ENCODE data around the gene PPIF.

Gene PPIF

GRCh38 chr10:79386637-79387465 lies 39.6 kb downstream of the PPIF start:
- Histone ChIP-seq H3K27me3 (replicated peaks in 2 of 5; ENCODE audit: control insufficient read depth in 4 of 5, insufficient read depth in 5 of 5, low read length in 4 of 5) (no peaks in the 10 kb centered on the region), H3K36me3 (ENCODE audit: control insufficient read depth in 4 of 4, insufficient read depth in 4 of 4, low read length in 3 of 4) (no peaks in the 10 kb centered on the region), H3K9me3 (ENCODE audit: control extremely low read depth in 1 of 5, control insufficient read depth in 4 of 5, insufficient read depth in 2 of 5, low read depth in 1 of 5, low read length in 4 of 5) (no peaks in the 10 kb centered on the region), H3K4me1 (ENCODE audit: control extremely low read depth in 1 of 4, control insufficient read depth in 4 of 4, insufficient read depth in 4 of 4, low read length in 3 of 4) (peaks cover 3 to 12% (median 11%) of the 10 kb centered on the region in 4 experiments), H3K27ac (ENCODE audit: insufficient read depth in 1 of 2, low read depth in 1 of 2, low read length in 2 of 2, poor library complexity in 1 of 2, severe bottlenecking in 2 of 2) (no peak overlapping the region), H3K4me3 (ENCODE audit: control insufficient read depth in 1 of 7, extremely low read depth in 1 of 7, insufficient read depth in 4 of 7, low read depth in 2 of 7, low read length in 6 of 7) (no peak overlapping the region)
- CTCF ChIA-PET, result interaction anchor here (1.1 to 2.0 kb wide), 2 partner anchors 7 to 11 kb away, joined by 4 to 6 read pairs; no protein-coding TSS in a partner anchor
- POLR2A ChIA-PET, result no interaction called here
- DNase-seq, result no peak
- WGBS (ENCODE audit: insufficient coverage), result 86% methylated on average over 20 of the region's 24 CpGs

DNA sequence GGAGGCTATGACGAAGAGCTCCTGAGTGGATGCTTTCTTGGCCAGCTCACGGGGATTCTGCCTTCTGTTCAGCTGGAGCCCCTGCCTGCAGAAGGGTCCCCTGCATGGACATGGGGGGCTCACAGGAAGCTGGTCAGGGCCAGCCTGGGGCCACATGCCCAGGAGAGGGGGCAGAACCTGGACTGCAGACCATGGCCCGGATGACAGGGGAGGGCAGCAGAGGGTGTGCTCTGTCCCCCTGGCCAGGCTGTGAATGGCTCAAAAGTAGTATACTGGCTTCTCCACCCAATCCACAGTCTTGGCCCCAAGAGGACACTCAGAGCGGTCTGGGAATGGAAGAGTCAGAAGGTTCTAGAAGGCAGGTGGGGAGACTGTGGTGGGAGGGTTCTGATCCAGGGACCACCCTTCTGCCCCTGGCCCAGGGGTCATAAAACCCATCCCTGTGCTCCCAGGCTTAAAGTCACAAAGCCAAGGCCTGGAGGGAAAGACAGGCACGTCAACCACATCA lies 40.3 kb downstream of the PPIF start:
- peaks cover 3 to 12% (median 11%) of the 10 kb centered on the region in 4 experiments for H3K4me1 ChIP-seq (ENCODE audit: control extremely low read depth in 1 of 4, control insufficient read depth in 4 of 4, insufficient read depth in 4 of 4, low read length in 3 of 4)
- H3K4me3 ChIP-seq (ENCODE audit: control insufficient read depth in 1 of 7, extremely low read depth in 1 of 7, insufficient read depth in 4 of 7, low read depth in 2 of 7, low read length in 6 of 7), result no peak overlapping the region
- 98% methylated on average over 4 of the region's 5 CpGs for WGBS (ENCODE audit: insufficient coverage)
- no peaks in the 10 kb centered on the region for H3K36me3 ChIP-seq (ENCODE audit: control insufficient read depth in 4 of 4, insufficient read depth in 4 of 4, low read length in 3 of 4)
- no peak overlapping the region for H3K27ac ChIP-seq (ENCODE audit: insufficient read depth in 1 of 2, low read depth in 1 of 2, low read length in 2 of 2, poor library complexity in 1 of 2, severe bottlenecking in 2 of 2)
- H3K9me3 ChIP-seq (ENCODE audit: control extremely low read depth in 1 of 5, control insufficient read depth in 4 of 5, insufficient read depth in 2 of 5, low read depth in 1 of 5, low read length in 4 of 5), result no peaks in the 10 kb centered on the region
- POLR2A ChIA-PET, result no interaction called here
- no peaks in the 10 kb centered on the region for H3K27me3 ChIP-seq (replicated peaks in 2 of 5; ENCODE audit: control insufficient read depth in 4 of 5, insufficient read depth in 5 of 5, low read length in 4 of 5)
- CTCF ChIA-PET, result interaction anchor here (1.1 to 3.0 kb wide), 3 partner anchors 8 to 12 kb away, joined by 4 to 19 read pairs (median 6); no protein-coding TSS in a partner anchor
- no peak for DNase-seq

DNA sequence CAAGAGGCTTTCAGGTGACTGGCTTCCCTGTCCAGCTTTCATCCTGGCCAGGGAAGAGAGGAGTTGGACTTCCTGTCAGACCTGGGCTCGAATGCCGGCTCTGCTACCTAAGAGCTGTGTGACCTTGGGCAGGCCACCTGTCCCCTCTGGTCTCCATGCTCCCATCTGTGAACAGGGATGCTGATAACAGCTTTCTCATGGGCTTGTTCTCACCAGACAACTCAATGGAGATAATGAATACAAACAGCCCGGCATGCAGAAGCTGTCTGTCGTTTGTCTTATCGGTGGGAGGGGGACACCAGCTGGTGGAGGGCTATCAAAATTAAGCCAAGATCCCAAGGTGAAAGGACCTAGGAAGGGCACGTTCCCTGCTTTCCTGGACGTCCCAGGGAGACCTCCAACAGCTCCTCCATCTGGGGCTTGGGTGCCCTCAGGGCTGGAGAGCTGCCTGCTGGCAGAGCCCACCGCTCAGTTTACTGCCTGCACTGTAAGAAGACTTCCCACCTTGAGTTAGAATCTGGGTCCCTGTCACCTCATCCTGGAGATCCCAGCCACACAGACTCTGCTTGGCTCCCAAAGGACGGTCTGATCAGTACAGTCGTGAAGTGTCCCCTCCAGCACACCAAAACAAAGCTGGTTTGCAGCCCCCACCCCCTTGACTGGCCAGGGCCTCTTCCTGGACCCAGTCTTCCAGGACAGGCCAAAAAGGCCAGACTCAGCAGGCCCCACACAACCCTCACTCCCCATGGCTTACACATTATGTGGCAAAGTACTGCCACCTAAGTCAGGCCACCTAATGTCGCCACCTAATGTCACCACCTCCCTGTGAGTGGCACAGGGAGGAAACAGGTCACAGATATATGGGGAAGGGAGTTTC lies 40.9 kb downstream of the PPIF start:
- ChIA-PET POLR2A (no interaction called here), CTCF (interaction anchor here (1.1 to 3.8 kb wide), 6 partner anchors 8 to 107 kb away, joined by 3 to 21 read pairs (median 5); no protein-coding TSS in a partner anchor)
- H3K4me1 ChIP-seq (ENCODE audit: control extremely low read depth in 1 of 4, control insufficient read depth in 4 of 4, insufficient read depth in 4 of 4, low read length in 3 of 4), result peaks cover 3 to 12% (median 11%) of the 10 kb centered on the region in 4 experiments
- H3K4me3 ChIP-seq (ENCODE audit: control insufficient read depth in 1 of 7, extremely low read depth in 1 of 7, insufficient read depth in 4 of 7, low read depth in 2 of 7, low read length in 6 of 7), result no peak overlapping the region
- H3K27me3 ChIP-seq (replicated peaks in 2 of 5; ENCODE audit: control insufficient read depth in 4 of 5, insufficient read depth in 5 of 5, low read length in 4 of 5), result no peaks in the 10 kb centered on the region
- no peaks in the 10 kb centered on the region for H3K36me3 ChIP-seq (ENCODE audit: control insufficient read depth in 4 of 4, insufficient read depth in 4 of 4, low read length in 3 of 4)
- 100% methylated on average over 9 of the region's 11 CpGs for WGBS (ENCODE audit: insufficient coverage)
- H3K9me3 ChIP-seq (ENCODE audit: control extremely low read depth in 1 of 5, control insufficient read depth in 4 of 5, insufficient read depth in 2 of 5, low read depth in 1 of 5, low read length in 4 of 5), result no peaks in the 10 kb centered on the region
- DNase-seq, result no peak
- H3K27ac ChIP-seq (ENCODE audit: insufficient read depth in 1 of 2, low read depth in 1 of 2, low read length in 2 of 2, poor library complexity in 1 of 2, severe bottlenecking in 2 of 2), result no peak overlapping the region

GRCh38 chr10:79390057-79390456 lies 42.8 kb downstream of the PPIF start:
- POLR2A ChIA-PET, result interaction anchor here (1.4 kb wide), 1 partner anchor 55 kb away, joined by 3 read pairs; no protein-coding TSS in a partner anchor
- H3K27ac ChIP-seq (ENCODE audit: insufficient read depth in 1 of 2, low read depth in 1 of 2, low read length in 2 of 2, poor library complexity in 1 of 2, severe bottlenecking in 2 of 2), result no peak overlapping the region
- 100% methylated on average over 1 of the region's 2 CpGs for WGBS (ENCODE audit: insufficient coverage)

DNA sequence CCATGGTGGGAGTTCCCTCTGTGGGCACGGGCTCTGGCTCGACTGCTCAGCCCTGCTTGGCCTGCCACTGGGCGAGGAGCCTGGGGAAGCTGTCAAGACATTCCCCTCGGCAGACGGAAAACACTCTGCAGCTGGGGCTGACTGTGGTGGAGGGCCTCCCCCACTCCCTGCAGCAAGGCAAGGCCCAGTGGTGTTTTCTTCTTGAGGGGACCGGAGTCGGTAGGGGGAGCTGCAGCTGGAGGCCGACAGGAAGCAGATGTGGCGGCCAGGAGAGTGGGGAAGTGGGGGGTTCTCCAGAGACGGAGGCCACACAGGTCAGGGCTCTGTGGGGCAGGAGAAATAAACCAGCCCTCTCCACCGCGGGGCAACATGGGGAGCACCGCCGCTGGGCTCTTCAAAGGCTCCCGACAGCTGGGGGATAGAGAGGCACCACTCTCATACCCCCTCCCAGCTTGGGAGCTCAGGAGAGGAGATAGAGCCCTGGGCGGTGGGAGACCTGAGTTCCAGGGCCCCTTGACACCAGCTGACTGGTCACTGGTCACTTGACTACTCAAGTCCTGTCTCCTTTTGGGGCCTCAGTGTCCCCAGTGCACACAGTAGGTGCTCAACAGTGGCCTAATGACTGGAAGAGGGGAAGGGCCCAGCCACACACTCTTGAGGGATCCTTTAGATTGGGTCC lies 43.4 kb downstream of the PPIF start:
- Histone ChIP-seq H3K27me3 (replicated peaks in 2 of 5; ENCODE audit: control insufficient read depth in 4 of 5, insufficient read depth in 5 of 5, low read length in 4 of 5) (no peaks in the 10 kb centered on the region), H3K36me3 (ENCODE audit: control insufficient read depth in 4 of 4, insufficient read depth in 4 of 4, low read length in 3 of 4) (no peaks in the 10 kb centered on the region), H3K27ac (ENCODE audit: insufficient read depth in 1 of 2, low read depth in 1 of 2, low read length in 2 of 2, poor library complexity in 1 of 2, severe bottlenecking in 2 of 2) (no peak overlapping the region), H3K9me3 (ENCODE audit: control extremely low read depth in 1 of 5, control insufficient read depth in 4 of 5, insufficient read depth in 2 of 5, low read depth in 1 of 5, low read length in 4 of 5) (no peaks in the 10 kb centered on the region), H3K4me3 (ENCODE audit: control insufficient read depth in 1 of 7, extremely low read depth in 1 of 7, insufficient read depth in 4 of 7, low read depth in 2 of 7, low read length in 6 of 7) (peak overlapping the region in 1 of 7 experiments; percentile 4), H3K4me1 (ENCODE audit: control extremely low read depth in 1 of 4, control insufficient read depth in 4 of 4, insufficient read depth in 4 of 4, low read length in 3 of 4) (peaks cover 3 to 12% (median 11%) of the 10 kb centered on the region in 4 experiments)
- POLR2A ChIA-PET, result interaction anchor here (1.4 kb wide), 1 partner anchor 54 kb away, joined by 3 read pairs; no protein-coding TSS in a partner anchor
- peak; percentile 55 to 92 (median 91) for DNase-seq
- WGBS (ENCODE audit: insufficient coverage), result 24% methylated on average over 15 of the region's 16 CpGs
- CTCF ChIA-PET, result interaction anchor here (0.7 to 3.8 kb wide), 16 partner anchors 9 to 99 kb away, joined by 3 to 21 read pairs (median 4); no protein-coding TSS in a partner anchor

More at GRCh38 chr10:79390057-79390456, 42.8 kb downstream of the PPIF start:
- Histone ChIP-seq H3K27me3 (replicated peaks in 2 of 5; ENCODE audit: control insufficient read depth in 4 of 5, insufficient read depth in 5 of 5, low read length in 4 of 5) (no peaks in the 10 kb centered on the region), H3K9me3 (ENCODE audit: control extremely low read depth in 1 of 5, control insufficient read depth in 4 of 5, insufficient read depth in 2 of 5, low read depth in 1 of 5, low read length in 4 of 5) (no peaks in the 10 kb centered on the region), H3K4me1 (ENCODE audit: control extremely low read depth in 1 of 4, control insufficient read depth in 4 of 4, insufficient read depth in 4 of 4, low read length in 3 of 4) (peaks cover 3 to 12% (median 11%) of the 10 kb centered on the region in 4 experiments), H3K4me3 (ENCODE audit: control insufficient read depth in 1 of 7, extremely low read depth in 1 of 7, insufficient read depth in 4 of 7, low read depth in 2 of 7, low read length in 6 of 7) (peak overlapping the region in 1 of 7 experiments; percentile 4), H3K36me3 (ENCODE audit: control insufficient read depth in 4 of 4, insufficient read depth in 4 of 4, low read length in 3 of 4) (no peaks in the 10 kb centered on the region)
- CTCF ChIA-PET, result interaction anchor here (0.7 to 3.8 kb wide), 12 partner anchors 10 to 99 kb away, joined by 3 to 21 read pairs (median 4); no protein-coding TSS in a partner anchor
- DNase-seq, result no peak

DNA sequence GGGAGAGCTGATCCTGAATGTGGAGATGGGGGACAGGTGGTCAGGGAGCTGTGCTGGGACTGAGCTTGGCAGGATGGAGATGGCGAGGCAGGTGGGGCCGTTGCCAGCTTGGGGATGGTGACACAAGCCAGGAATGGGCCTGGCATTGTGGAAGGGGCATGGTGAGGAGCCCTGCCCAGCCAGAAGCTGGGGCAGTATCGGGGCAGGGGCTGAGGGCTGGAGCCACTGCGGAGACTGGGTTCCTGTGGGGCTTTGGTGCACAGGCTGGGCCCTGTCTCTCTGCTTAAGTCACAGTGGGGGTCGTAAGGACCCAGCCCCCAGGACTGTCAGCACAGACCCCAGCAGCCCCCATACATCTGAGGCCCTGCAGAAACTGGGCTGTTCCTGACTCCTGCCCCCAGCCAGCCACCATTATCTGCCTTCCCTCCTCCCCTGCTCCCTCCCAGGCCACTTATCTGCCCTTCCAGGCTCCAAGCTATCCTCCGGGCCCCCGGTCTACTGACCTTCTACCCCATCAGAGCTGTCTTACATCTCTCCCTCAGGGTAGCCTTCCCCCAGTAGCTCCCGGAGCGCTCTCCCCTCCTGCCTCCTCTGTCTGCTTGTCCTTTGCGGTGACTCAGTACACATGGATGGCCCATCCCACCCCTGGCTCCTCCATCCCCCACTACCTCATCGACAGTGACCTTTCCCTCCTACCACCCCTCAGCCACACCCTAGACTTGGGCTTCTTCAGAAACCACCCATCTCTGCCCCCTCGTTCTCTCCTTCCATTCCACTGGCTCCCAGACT lies 44.2 kb downstream of the PPIF start:
- H3K9me3 ChIP-seq (ENCODE audit: control extremely low read depth in 1 of 5, control insufficient read depth in 4 of 5, insufficient read depth in 2 of 5, low read depth in 1 of 5, low read length in 4 of 5), result no peaks in the 10 kb centered on the region
- no peak overlapping the region for H3K27ac ChIP-seq (ENCODE audit: insufficient read depth in 1 of 2, low read depth in 1 of 2, low read length in 2 of 2, poor library complexity in 1 of 2, severe bottlenecking in 2 of 2)
- CTCF ChIA-PET, result interaction anchor here (0.9 to 3.8 kb wide), 12 partner anchors 8 to 98 kb away, joined by 3 to 21 read pairs (median 4); no protein-coding TSS in a partner anchor
- POLR2A ChIA-PET, result no interaction called here
- DNase-seq, result no peak
- no peak overlapping the region for H3K4me3 ChIP-seq (ENCODE audit: control insufficient read depth in 1 of 7, extremely low read depth in 1 of 7, insufficient read depth in 4 of 7, low read depth in 2 of 7, low read length in 6 of 7)
- WGBS (ENCODE audit: insufficient coverage), result 89% methylated on average over 11 of the region's 12 CpGs
- H3K27me3 ChIP-seq (replicated peaks in 2 of 5; ENCODE audit: control insufficient read depth in 4 of 5, insufficient read depth in 5 of 5, low read length in 4 of 5), result no peaks in the 10 kb centered on the region
- peaks cover 3 to 12% (median 11%) of the 10 kb centered on the region in 4 experiments for H3K4me1 ChIP-seq (ENCODE audit: control extremely low read depth in 1 of 4, control insufficient read depth in 4 of 4, insufficient read depth in 4 of 4, low read length in 3 of 4)
- H3K36me3 ChIP-seq (ENCODE audit: control insufficient read depth in 4 of 4, insufficient read depth in 4 of 4, low read length in 3 of 4), result no peaks in the 10 kb centered on the region
